Chondrocyte (in vitro differentiated cells): ENCODE measurements around the gene SULF2. TPM values are rescaled to one million over a fixed set of nuclear protein-coding genes. Genes with fewer than 3 reads are reported as not detected.

Experiments
- DNase-seq: peaks from one replicate; pipeline ENCODE4 v3.0.0; 2021; ENCODE audit warnings: mixed read lengths, low spot score
- H3K27ac Mint-ChIP-seq: one replicate; pipeline ENCODE4 v1.8.0; 2021; ENCODE audit warnings: mild to moderate bottlenecking, moderate library complexity, mixed read lengths; ENCODE audit not compliant: unreplicated experiment
- H3K27me3 Mint-ChIP-seq: 2 replicates; pipeline ENCODE4 v1.8.0; 2021; ENCODE audit warnings: low read depth, mixed read lengths
- H3K36me3 Mint-ChIP-seq: 2 replicates; pipeline ENCODE4 v1.8.0; 2021; ENCODE audit warnings: low read depth, mixed read lengths
- H3K4me1 Mint-ChIP-seq: 2 replicates; pipeline ENCODE4 v1.8.0; 2021; ENCODE audit warnings: low read depth, mild to moderate bottlenecking, mixed read lengths
- H3K4me3 Mint-ChIP-seq: one replicate; pipeline ENCODE4 v1.8.0; 2021; ENCODE audit warnings: mild to moderate bottlenecking, moderate library complexity, mixed read lengths; ENCODE audit not compliant: unreplicated experiment
- H3K9me3 Mint-ChIP-seq: 2 replicates; pipeline ENCODE4 v1.8.0; 2021; ENCODE audit warnings: low read depth, mixed read lengths
- total RNA-seq: library from RNA; stranded (reverse); gene quantifications from 3 replicates; pipeline ENCODE4 v1.2.1, GENCODE V29; 2021
- TF ChIP-seq, protein P1 (sequence below): fragments of 200-600 bp; sonication (generic); IDR thresholded peaks from 2 replicates; pipeline ENCODE4 v1.5.0; 2021; ENCODE audit warnings: antibody characterized with exemption, mild to moderate bottlenecking, moderate library complexity

SULF2 gene
- total RNA-seq, 1 donor from 2014 or later: 82.4 TPM

DNA sequence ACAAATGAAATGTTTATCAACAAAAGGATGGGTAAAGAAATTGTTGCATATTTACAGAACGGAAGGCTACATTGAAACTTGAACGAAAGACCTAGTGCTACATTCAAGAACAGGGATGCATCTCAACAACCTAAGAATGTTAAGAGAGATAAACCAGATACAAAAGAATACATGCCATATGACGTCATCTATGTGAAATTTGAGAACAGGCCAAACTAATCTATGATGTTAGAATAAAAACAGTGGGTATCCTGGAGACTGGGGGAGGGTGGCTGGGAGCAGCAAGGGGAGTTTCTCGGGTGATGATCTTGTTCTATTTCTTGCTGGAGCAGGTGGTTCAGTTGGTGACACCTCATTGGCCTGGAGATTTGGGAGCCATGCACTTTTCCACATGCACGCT lies 81.5 kb downstream of the SULF2 start:
- TF ChIP-seq, protein P1, sequence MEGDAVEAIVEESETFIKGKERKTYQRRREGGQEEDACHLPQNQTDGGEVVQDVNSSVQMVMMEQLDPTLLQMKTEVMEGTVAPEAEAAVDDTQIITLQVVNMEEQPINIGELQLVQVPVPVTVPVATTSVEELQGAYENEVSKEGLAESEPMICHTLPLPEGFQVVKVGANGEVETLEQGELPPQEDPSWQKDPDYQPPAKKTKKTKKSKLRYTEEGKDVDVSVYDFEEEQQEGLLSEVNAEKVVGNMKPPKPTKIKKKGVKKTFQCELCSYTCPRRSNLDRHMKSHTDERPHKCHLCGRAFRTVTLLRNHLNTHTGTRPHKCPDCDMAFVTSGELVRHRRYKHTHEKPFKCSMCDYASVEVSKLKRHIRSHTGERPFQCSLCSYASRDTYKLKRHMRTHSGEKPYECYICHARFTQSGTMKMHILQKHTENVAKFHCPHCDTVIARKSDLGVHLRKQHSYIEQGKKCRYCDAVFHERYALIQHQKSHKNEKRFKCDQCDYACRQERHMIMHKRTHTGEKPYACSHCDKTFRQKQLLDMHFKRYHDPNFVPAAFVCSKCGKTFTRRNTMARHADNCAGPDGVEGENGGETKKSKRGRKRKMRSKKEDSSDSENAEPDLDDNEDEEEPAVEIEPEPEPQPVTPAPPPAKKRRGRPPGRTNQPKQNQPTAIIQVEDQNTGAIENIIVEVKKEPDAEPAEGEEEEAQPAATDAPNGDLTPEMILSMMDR: no peak
- H3K4me1 Mint-ChIP-seq: peaks cover 38% of the 10 kb centered on the region
- no peaks in the 10 kb centered on the region for H3K9me3 Mint-ChIP-seq
- H3K4me3 Mint-ChIP-seq: no peak overlapping the region
- H3K27ac Mint-ChIP-seq: no peak overlapping the region
- no peaks in the 10 kb centered on the region for H3K27me3 Mint-ChIP-seq
- peaks cover 7% of the 10 kb centered on the region for H3K36me3 Mint-ChIP-seq
- no peak for DNase-seq

DNA sequence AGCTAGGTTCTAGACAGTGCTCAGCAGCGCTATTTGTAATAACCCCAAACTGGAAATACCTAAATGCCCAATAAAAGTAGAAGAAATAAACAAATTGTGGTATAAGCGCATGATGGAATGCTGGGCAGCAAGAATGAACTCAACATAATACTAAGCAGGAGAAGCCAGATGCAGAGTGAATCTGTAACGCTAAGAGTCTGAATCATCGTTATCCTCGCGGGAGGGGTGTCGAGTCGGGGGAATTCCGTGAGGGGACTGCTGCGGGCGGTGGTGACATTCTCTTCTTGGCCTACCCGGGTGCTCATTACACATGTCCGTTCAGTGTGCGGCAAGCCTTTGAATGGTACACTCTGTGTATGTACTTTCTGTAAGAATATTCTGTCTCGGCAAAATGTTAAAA lies 83.7 kb downstream of the SULF2 start:
- DNase-seq: peak; percentile 26
- Mint-ChIP-seq H3K4me1 (peaks cover 38% of the 10 kb centered on the region), H3K36me3 (peaks cover 6% of the 10 kb centered on the region), H3K9me3 (no peaks in the 10 kb centered on the region), H3K27me3 (no peaks in the 10 kb centered on the region), H3K27ac (no peak overlapping the region), H3K4me3 (no peak overlapping the region)
- TF ChIP-seq, protein P1: no peak

DNA sequence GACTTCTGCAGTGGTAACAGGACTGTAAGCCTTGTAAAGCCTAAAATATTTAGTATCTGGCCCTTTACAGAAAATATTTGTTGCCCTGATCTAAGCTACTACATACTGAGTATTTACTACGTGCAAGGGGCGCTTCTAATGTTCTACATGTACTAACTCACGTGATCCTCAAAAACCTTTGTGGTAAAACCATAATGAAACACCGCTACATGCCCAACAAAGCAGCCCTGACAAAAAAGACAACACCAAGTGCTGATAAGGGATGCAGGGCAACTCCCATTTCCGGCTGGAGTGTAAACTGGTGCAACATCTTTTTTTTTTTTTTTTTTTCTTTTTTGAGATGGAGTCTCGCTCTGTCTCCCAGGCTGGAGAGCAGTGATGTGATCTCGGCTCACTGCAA lies 85.0 kb downstream of the SULF2 start:
- Mint-ChIP-seq H3K9me3 (no peaks in the 10 kb centered on the region), H3K4me1 (peaks cover 31% of the 10 kb centered on the region), H3K27me3 (no peaks in the 10 kb centered on the region), H3K4me3 (no peak overlapping the region), H3K27ac (no peak overlapping the region), H3K36me3 (peaks cover 6% of the 10 kb centered on the region)
- no peak for DNase-seq
- TF ChIP-seq, protein P1: no peak

DNA sequence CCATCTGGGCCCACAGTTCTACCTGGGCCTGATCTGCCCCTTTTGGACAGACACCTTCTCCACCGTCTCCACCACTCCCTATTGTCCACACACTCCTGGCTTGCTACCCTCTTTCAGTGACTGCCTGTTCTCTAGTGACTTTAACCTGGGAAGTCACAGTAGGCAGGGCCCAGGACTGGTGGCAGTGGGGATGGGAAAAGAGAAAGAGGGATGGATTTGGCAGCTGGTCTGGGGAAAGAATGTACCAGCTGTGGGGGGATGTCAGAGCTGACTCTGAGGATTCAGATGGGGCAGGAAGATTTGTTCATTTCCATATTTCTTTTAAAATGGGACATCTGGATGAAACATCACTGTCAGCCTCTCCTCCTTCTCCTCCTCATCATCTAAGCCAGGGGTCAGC lies 85.5 kb downstream of the SULF2 start:
- H3K9me3 Mint-ChIP-seq: no peaks in the 10 kb centered on the region
- no peak for DNase-seq
- H3K27ac Mint-ChIP-seq: no peak overlapping the region
- no peak overlapping the region for H3K4me3 Mint-ChIP-seq
- no peaks in the 10 kb centered on the region for H3K27me3 Mint-ChIP-seq
- H3K4me1 Mint-ChIP-seq: peaks cover 26% of the 10 kb centered on the region
- peaks cover 6% of the 10 kb centered on the region for H3K36me3 Mint-ChIP-seq
- TF ChIP-seq, protein P1: no peak

DNA sequence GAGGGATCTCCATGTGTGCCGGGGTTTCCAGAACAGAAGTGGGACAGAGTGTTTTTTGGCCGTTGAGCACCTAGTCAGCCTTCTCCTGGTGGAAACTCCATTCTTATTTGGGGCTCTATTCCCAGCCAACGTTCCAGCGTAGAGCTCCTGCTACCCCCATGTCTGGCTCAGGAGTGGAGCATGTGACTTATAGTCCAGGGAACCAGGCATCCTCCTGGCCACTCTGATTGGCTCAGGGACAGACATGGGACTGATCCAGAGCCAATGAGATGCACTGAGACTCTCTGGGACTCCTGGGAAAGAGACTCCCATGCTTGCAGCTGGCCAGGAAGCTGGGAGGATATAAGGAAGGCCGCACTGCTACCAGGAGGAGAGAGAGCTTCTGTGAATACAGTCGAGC lies 87.1 kb downstream of the SULF2 start:
- Mint-ChIP-seq H3K9me3 (no peaks in the 10 kb centered on the region), H3K4me3 (no peak overlapping the region), H3K27ac (no peak overlapping the region), H3K36me3 (peaks cover 6% of the 10 kb centered on the region), H3K4me1 (peaks cover 16% of the 10 kb centered on the region), H3K27me3 (no peaks in the 10 kb centered on the region)
- TF ChIP-seq, protein P1: no peak
- no peak for DNase-seq
